Measurements from ENCODE around the gene LMX1B.

The LMX1B gene

DNA sequence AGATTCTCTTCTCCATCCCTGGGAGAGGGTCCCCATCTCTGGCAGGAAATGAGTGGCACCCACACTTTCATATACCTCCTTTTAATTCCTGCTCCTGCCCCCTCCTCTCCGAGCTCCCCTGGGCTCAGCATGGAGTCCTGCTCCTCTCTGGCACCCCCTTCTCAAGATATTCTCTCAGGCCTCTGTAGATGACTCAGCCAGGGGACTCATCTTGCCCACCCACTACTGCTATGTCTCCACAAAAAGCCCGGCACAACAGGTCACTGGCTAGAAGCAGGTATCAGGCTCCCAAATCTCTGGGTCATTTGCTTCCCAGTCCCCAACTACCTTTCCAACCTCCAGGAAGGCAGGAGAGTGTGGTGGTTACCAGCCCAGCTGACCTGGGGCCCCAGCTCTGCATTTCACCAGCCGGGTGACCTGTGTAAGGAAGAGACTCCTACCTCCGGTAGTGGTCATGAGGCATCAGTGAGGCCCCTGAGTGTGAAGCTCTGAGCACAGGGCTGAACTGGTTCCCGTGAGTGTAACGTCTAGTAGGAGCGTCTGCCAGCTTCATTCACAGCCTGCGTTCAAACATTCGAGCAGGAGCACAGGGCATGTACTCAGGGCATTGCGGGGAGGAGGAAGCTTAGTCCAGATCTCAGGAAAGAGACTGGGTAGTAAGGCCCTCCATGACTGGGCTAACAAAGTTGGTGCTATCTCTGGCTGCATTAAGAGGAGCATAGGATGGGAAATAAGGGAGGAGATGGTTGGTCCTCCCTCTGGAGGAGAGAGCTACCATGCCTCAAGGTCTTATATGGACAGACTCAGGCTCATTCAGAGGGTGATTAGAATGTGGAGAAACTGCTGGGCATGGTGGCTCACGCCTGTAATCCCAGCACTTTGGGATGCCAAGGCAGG lies 63.7 kb downstream of the LMX1B start:
- no peak for DNase-seq (ENCODE audit: low read depth)

DNA sequence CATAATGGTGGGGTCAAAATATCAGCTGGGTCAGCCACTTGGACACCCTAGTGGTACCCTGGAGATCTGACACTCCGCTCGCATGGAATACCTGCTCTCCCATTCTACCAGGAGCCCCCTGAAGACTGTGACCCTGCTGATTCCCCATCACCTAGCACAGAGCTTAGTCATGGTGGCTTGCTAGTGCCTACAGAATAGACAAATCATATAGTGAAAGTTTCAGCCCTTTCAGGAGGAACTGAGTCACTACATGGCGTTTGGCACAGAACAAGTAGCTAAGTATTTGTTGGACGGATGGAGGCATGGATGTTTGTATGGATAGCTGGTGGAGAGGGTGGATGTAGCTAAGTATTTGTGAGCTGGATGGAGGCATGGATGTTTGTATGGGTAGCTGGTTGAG lies 65.3 kb downstream of the LMX1B start:
- DNase-seq (ENCODE audit: low read depth) = no peak

GRCh38 chr9:126681336-126681735 lies 67.6 kb downstream of the LMX1B start:
- DNase-seq (ENCODE audit: low read depth) = no peak

GRCh38 chr9:126682113-126682810 lies 68.5 kb downstream of the LMX1B start:
- no peak for DNase-seq (ENCODE audit: low read depth)

DNA sequence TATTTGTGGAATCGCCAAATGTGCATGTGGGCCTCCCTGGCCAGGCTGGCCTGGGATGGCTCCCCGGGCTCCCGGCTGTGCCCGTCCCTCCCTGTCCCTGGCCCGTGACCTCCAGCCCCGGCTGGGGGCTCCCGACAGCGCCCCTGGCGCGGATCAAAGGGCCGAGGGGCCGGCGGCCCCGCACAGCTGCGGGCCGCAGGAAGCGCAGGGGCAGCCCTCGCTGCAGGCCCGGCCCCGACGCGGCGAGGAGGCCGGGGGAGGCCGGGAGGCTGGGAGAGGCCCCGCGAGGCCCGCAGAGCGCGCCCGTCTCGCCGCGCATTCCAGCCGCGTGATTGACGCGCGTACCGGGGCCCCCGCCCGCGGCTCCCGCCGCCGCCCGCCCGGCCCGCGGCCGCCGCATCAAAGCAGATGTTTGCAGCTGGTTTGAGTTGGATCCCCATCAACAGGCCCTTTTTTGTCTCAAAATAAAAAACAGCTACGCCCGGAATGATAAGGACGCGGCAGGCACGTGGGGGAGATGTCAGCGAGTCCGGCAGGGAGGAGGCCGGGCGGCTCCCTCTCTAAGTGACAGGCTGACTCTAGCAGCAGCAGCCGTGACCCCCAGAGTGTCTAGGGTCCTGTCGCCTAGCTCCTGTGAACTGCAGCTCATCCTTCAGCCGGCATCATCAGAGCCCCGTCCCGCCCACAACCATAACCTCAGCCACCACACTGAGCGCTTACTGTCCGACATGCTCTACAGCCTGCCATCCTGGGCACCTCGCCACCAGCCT lies 69.4 kb downstream of the LMX1B start:
- DNase-seq (ENCODE audit: low read depth) = no peak

DNA sequence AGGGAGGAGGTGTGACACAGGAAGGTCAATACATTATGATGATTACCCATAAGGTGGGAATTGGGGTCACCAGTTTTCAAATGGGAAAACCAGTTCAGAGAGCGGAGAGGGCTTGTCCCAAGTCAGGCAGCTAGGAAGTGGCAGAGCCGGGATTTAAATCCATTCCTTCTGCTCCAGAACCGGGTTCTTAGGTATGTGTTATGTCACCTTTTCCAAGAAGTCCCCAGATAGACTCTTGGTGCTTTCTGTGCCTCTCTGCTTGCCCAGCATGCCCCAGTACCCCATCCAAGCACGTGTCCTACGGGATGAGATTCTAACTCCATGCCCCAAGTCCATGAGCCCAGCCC lies 69.9 kb downstream of the LMX1B start:
- no peak for DNase-seq (ENCODE audit: low read depth)

GRCh38 chr9:126684345-126684744 lies 70.6 kb downstream of the LMX1B start:
- no peak for DNase-seq (ENCODE audit: low read depth)

- no peak for DNase-seq (ENCODE audit: low read depth)
These were observed 71.3 kb downstream of the LMX1B start for GRCh38 chr9:126684965-126685465.

GRCh38 chr9:126687930-126688461 lies 74.3 kb downstream of the LMX1B start:
- DNase-seq (ENCODE audit: low read depth) = no peak

DNA sequence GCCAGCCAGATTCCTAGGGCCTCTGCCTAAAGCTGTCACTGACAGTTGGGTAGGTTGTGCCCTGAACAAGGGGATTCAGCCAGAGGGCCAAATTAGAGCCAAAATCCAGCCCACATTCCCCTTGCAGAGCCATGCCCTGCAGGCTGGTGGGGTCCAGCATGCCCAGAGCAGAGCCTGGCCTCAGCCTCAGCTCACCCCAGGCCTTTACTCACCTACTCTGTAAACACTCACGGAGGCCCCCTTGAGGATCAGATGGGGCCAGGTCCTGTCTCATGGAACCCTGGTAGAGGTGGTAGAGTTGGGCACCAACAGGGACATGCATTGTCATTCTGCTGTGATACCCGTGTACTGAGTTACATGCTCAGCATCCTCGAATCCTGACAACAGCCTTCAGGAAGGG lies 74.9 kb downstream of the LMX1B start:
- DNase-seq (ENCODE audit: low read depth) = no peak

GRCh38 chr9:126689027-126689825 lies 75.5 kb downstream of the LMX1B start:
- DNase-seq (ENCODE audit: low read depth) = no peak

DNA sequence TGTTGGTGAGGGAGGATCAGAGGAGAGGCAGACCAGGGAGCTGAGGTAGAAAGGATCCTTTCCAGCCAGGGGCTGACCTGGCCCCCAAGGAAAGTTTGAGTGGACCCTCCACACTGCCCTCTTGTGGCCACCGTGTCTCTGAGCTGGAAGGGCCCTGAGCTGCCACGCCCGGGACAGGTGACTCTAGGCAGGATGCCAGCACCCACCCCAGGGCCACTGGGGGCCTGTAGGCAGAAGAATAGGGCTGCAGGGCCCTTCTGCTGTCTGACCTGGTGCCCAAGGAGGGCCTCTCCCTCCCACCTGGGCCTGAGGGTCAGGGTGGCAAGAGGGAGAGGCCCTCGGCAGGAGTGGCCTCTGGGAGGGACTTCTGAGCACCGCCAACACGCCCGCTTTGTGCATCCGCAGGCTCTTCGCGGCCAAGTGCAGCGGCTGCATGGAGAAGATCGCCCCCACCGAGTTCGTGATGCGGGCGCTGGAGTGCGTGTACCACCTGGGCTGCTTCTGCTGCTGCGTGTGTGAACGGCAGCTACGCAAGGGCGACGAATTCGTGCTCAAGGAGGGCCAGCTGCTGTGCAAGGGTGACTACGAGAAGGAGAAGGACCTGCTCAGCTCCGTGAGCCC lies 76.8 kb downstream of the LMX1B start:
- no peak for DNase-seq (ENCODE audit: low read depth)

DNA sequence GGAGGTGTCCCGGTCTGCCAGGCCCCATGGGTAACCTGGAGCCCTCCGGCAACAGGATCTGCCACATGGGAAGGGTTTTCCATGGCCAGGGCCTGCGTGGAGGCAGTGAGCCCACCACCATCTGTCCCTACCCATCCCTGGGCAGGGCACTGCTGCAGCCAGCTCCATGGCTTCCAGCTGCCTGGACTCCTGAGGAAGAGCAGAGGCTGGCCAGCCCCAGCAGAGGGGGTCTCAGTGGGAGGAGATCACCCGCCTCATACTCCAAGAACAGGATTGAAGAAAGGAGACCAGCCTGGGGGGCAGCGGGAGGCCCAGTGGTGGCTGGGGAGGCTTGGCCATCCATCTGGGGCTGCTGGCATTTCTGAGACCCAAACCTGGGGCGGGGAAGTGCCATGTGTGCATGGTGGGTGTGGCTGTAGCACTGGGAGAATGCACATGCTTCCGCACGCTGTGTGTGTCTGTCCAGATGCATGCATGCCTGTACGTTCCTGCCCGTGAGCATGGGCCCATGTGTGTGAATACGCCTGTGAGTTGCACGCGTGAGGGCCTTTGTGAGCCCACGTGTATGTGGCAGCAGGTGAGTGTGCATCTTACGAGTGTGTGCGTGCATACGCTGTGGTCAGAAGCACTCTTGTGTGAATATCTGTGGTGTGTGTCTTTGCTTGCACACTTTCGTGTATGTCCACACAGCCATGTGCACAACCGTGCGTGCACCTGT lies 78.5 kb downstream of the LMX1B start:
- DNase-seq (ENCODE audit: low read depth) = no peak

DNA sequence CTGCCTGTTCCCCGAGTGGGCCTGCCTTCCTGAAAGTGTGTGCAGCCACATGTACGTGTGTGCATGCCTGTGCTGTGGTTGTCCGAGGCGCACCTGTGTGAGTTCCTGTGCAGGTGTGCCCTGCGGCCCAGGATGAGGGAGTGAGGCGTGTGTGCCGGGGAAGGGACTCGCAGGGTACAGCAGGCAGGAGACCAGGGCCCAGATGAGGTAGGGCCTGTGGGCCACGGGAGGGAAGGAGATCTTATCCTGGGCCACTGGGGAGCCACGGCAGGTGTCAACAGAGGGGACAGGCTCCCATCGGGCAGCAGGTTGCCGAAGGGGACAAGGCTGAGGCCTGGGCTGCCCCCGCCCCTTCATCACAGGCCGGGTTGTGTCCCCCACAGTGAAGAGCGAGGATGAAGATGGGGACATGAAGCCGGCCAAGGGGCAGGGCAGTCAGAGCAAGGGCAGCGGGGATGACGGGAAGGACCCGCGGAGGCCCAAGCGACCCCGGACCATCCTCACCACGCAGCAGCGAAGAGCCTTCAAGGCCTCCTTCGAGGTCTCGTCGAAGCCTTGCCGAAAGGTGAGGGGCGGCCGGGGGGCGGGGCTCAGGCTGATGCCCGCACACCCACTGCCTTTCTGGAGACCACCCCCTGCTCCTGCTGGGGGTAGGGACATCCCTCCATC lies 79.2 kb downstream of the LMX1B start:
- no peak for DNase-seq (ENCODE audit: low read depth)

GRCh38 chr9:126693428-126693944 lies 79.8 kb downstream of the LMX1B start:
- no peak for DNase-seq (ENCODE audit: low read depth)

- no peak for DNase-seq (ENCODE audit: low read depth)
These were observed 80.7 kb downstream of the LMX1B start for GRCh38 chr9:126694206-126695081.

GRCh38 chr9:126695186-126695585 lies 81.5 kb downstream of the LMX1B start:
- no peak for DNase-seq (ENCODE audit: low read depth)

DNA sequence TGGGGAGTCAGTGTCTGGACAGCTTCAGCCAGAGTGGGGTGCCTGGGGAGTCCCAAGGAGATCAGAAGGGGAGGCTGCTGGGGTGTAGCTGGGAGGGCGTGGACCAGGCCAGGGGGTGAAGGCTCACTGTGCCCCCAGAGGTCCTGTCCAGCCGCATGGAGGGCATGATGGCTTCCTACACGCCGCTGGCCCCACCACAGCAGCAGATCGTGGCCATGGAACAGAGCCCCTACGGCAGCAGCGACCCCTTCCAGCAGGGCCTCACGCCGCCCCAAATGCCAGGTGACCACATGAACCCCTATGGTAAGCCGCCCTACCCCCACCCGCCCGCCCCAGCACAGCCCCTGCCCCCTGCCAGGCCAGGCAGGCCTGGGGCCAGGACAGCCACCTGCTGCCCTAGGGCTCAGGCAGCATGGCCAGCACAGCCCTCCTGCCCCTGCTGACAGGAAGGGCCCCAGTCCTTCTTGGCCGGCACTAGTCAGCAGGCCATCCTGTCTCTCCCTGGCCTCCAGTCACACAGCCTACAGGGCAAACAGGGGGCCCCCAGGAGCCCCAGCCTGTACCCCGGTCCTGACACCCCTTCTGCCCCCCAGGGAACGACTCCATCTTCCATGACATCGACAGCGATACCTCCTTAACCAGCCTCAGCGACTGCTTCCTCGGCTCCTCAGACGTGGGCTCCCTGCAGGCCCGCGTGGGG lies 82.1 kb downstream of the LMX1B start:
- no peak for DNase-seq (ENCODE audit: low read depth)

All from fibroblast of gingiva (primary cell).